ENCODE results near the gene TMEM154.
A peak's percentile ranks its signal among the peaks of the same experiment; 100 is the strongest.

The TMEM154 gene

DNA sequence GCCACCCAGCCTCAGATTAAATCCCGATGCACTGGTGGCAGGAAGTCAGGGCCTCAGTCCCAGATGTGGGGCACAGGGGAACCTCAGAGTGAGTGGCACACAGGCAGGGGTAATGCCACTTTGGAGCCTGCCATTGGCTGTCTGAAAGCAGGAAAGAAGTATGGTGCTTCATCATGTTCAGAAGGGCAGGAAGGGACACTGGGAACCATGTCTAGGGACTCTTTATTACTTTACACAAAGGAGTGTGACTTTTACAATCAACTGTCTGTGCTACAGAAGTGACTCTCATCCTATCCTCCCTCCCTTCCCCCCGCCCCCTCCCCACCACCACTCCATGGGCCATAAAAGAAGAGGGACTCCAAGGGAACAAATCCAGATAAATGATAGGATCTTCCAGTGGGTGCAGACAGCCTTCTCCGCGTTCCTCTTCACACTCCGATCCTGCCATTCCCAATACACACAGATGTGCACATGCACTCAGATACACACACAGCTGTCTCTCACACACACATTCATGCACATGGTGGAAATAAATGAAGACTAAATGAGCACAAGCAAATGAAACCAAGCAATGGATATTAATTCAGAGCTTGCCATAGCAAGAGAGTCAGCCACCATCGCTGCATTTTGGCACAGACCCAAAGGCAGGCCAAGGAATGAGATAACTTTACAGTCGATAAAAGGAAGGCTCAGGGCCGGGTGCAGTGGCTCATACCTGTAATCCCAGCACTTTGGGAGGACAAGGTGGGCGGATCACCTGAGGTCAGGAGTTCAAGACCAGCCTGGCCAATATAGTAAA lies 2.5 kb upstream of the TMEM154 start:
- Histone ChIP-seq H3K4me3 (ENCODE audit: low read depth, low read length) (no peak overlapping the region), H3K27ac (ENCODE audit: extremely low read depth, low read depth, low read length) (no peak overlapping the region), H3K4me1 (ENCODE audit: control insufficient read depth, insufficient read depth, low read length) (no peaks in the 10 kb centered on the region), H3K36me3 (ENCODE audit: control insufficient read depth in 2 of 2, insufficient read depth in 1 of 2, low read length in 2 of 2) (no peaks in the 10 kb centered on the region), H3K9me3 (ENCODE audit: control insufficient read depth, insufficient read depth, low read depth, low read length) (no peaks in the 10 kb centered on the region)
- ChIA-PET CTCF (no interaction called here), POLR2A (no interaction called here)
- TF ChIP-seq, protein P1, sequence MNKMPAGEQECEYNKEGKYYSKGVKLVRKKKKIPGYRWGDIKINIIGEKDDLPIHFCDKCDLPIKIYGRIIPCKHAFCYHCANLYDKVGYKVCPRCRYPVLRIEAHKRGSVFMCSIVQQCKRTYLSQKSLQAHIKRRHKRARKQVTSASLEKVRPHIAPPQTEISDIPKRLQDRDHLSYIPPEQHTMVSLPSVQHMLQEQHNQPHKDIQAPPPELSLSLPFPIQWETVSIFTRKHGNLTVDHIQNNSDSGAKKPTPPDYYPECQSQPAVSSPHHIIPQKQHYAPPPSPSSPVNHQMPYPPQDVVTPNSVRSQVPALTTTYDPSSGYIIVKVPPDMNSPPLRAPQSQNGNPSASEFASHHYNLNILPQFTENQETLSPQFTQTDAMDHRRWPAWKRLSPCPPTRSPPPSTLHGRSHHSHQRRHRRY (tag by site-specific recombination; IDR thresholded peaks at IDR 0.05) = no peak
- TF ChIP-seq SP7 (tag by site-specific recombination; IDR thresholded peaks at IDR 0.05) (no peak), ZIC2 (tag by site-specific recombination; IDR thresholded peaks at IDR 0.05) (no peak)
- TF ChIP-seq, protein P2, sequence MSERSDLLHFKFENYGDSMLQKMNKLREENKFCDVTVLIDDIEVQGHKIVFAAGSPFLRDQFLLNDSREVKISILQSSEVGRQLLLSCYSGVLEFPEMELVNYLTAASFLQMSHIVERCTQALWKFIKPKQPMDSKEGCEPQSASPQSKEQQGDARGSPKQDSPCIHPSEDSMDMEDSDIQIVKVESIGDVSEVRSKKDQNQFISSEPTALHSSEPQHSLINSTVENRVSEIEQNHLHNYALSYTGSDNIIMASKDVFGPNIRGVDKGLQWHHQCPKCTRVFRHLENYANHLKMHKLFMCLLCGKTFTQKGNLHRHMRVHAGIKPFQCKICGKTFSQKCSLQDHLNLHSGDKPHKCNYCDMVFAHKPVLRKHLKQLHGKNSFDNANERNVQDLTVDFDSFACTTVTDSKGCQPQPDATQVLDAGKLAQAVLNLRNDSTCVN (tag by site-specific recombination; optimal IDR thresholded peaks at IDR 0.05) = no peak

DNA sequence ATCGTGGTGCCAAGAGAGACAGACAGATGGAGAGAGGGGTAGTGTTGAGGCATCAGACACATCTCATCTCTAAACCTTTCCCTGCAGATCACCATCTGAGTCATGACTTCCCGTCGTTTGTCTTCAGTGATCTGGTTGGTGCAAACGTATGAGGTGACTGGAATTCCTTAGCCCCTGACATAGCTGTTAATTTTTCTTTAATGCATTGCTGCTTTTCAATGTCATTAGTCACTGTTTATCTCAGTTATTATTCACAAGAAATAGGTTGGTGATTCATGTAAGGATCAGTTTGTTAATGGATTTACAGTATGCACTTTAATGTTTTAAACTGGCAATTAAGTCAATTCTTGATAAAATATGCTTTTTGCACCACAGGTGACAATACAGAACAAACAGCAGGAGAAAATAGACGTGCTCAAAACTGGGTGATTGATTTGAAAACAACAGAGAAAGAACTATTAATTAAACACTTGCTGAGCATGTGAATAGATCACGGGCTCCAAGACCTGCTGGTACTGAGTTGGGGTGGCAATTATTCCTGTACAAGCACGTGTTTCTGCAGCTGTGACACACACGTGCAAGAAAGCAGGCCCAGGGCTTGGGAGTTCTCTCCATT lies 1.3 kb upstream of the TMEM154 start:
- Histone ChIP-seq H3K9me3 (ENCODE audit: control insufficient read depth, insufficient read depth, low read depth, low read length) (no peaks in the 10 kb centered on the region), H3K4me1 (ENCODE audit: control insufficient read depth, insufficient read depth, low read length) (no peaks in the 10 kb centered on the region), H3K4me3 (ENCODE audit: low read depth, low read length) (no peak overlapping the region), H3K36me3 (ENCODE audit: control insufficient read depth in 2 of 2, insufficient read depth in 1 of 2, low read length in 2 of 2) (no peaks in the 10 kb centered on the region), H3K27ac (ENCODE audit: extremely low read depth, low read depth, low read length) (no peak overlapping the region)
- POLR2A ChIA-PET = no interaction called here
- TF ChIP-seq SP7 (tag by site-specific recombination; IDR thresholded peaks at IDR 0.05) = peak; percentile 58
- TF ChIP-seq ZNF133 (tag by site-specific recombination; IDR thresholded peaks at IDR 0.05) = no peak
- no peak for TF ChIP-seq ZBTB8A (tag by site-specific recombination; IDR thresholded peaks at IDR 0.05)
- TF ChIP-seq, protein P3, sequence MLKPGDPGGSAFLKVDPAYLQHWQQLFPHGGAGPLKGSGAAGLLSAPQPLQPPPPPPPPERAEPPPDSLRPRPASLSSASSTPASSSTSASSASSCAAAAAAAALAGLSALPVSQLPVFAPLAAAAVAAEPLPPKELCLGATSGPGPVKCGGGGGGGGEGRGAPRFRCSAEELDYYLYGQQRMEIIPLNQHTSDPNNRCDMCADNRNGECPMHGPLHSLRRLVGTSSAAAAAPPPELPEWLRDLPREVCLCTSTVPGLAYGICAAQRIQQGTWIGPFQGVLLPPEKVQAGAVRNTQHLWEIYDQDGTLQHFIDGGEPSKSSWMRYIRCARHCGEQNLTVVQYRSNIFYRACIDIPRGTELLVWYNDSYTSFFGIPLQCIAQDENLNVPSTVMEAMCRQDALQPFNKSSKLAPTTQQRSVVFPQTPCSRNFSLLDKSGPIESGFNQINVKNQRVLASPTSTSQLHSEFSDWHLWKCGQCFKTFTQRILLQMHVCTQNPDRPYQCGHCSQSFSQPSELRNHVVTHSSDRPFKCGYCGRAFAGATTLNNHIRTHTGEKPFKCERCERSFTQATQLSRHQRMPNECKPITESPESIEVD (tag by site-specific recombination; IDR thresholded peaks at IDR 0.05) = 0 out of 2 replicates have a peak, but pooled peaks have one; percentile 10
- no peak for TF ChIP-seq GLI4 (tag by site-specific recombination; IDR thresholded peaks at IDR 0.05)
- CTCF ChIA-PET = no interaction called here

DNA sequence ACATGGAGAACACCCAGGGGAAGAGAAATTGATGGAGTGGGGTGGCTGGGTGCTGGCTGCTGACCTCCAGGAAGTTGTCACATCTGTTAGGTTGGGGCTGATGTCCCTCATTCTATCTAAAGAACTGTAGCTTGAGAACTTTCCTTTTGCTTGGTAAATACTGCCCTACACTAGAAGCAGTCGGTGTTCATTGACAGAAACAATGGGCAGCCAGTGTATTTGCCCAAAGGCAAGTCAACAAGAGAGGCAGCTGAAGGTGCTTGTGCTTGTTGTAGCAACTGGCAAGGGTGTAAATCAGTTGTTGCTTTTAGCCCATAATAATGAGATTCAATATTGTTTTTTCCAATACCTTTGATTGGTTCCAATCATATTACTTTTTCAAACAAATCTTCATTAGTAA lies 956 bp downstream of the TMEM154 start:
- Histone ChIP-seq H3K4me1 (ENCODE audit: control insufficient read depth, insufficient read depth, low read length) (no peaks in the 10 kb centered on the region), H3K9me3 (ENCODE audit: control insufficient read depth, insufficient read depth, low read depth, low read length) (no peaks in the 10 kb centered on the region), H3K27ac (ENCODE audit: extremely low read depth, low read depth, low read length) (no peak overlapping the region), H3K4me3 (ENCODE audit: low read depth, low read length) (no peak overlapping the region), H3K36me3 (ENCODE audit: control insufficient read depth in 2 of 2, insufficient read depth in 1 of 2, low read length in 2 of 2) (no peaks in the 10 kb centered on the region)
- no peak for TF ChIP-seq ZNF677 (tag by site-specific recombination; IDR thresholded peaks at IDR 0.05)
- TF ChIP-seq, protein P4, sequence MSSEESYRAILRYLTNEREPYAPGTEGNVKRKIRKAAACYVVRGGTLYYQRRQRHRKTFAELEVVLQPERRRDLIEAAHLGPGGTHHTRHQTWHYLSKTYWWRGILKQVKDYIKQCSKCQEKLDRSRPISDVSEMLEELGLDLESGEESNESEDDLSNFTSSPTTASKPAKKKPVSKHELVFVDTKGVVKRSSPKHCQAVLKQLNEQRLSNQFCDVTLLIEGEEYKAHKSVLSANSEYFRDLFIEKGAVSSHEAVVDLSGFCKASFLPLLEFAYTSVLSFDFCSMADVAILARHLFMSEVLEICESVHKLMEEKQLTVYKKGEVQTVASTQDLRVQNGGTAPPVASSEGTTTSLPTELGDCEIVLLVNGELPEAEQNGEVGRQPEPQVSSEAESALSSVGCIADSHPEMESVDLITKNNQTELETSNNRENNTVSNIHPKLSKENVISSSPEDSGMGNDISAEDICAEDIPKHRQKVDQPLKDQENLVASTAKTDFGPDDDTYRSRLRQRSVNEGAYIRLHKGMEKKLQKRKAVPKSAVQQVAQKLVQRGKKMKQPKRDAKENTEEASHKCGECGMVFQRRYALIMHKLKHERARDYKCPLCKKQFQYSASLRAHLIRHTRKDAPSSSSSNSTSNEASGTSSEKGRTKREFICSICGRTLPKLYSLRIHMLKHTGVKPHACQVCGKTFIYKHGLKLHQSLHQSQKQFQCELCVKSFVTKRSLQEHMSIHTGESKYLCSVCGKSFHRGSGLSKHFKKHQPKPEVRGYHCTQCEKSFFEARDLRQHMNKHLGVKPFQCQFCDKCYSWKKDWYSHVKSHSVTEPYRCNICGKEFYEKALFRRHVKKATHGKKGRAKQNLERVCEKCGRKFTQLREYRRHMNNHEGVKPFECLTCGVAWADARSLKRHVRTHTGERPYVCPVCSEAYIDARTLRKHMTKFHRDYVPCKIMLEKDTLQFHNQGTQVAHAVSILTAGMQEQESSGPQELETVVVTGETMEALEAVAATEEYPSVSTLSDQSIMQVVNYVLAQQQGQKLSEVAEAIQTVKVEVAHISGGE (tag by site-specific recombination; conservative IDR thresholded peaks at IDR 0.05; ENCODE audit: low read depth) = no peak
- TF ChIP-seq ZNF416 (tag by site-specific recombination; IDR thresholded peaks at IDR 0.05) = no peak
- no peak for TF ChIP-seq ZNF10 (tag by site-specific recombination; IDR thresholded peaks at IDR 0.05)
- no peak for TF ChIP-seq ZNF292 (tag by site-specific recombination; IDR thresholded peaks at IDR 0.05; ENCODE audit: borderline replicate concordance, low read depth)
- no peak for TF ChIP-seq ZNF549 (tag by site-specific recombination; IDR thresholded peaks at IDR 0.05)
- no peak for TF ChIP-seq ZNF558 (tag by site-specific recombination; IDR thresholded peaks at IDR 0.05)
- no peak for TF ChIP-seq ZNF157 (tag by site-specific recombination; IDR thresholded peaks at IDR 0.05)
- no peak for TF ChIP-seq ZNF768 (tag by site-specific recombination; IDR thresholded peaks at IDR 0.05)
- no peak for TF ChIP-seq ZNF146 (tag by site-specific recombination; IDR thresholded peaks at IDR 0.05)
- no peak for TF ChIP-seq GLIS1 (tag by site-specific recombination; IDR thresholded peaks at IDR 0.05)
- TF ChIP-seq, protein P5, sequence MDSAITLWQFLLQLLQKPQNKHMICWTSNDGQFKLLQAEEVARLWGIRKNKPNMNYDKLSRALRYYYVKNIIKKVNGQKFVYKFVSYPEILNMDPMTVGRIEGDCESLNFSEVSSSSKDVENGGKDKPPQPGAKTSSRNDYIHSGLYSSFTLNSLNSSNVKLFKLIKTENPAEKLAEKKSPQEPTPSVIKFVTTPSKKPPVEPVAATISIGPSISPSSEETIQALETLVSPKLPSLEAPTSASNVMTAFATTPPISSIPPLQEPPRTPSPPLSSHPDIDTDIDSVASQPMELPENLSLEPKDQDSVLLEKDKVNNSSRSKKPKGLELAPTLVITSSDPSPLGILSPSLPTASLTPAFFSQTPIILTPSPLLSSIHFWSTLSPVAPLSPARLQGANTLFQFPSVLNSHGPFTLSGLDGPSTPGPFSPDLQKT (IDR thresholded peaks at IDR 0.05; ENCODE audit: borderline replicate concordance, low read depth, low read length) = no peak
- TF ChIP-seq GLI2 (tag by site-specific recombination; IDR thresholded peaks at IDR 0.05; ENCODE audit: borderline replicate concordance, low read depth) = no peak
- TF ChIP-seq ZNF184 (tag by site-specific recombination; IDR thresholded peaks at IDR 0.05) = no peak
- POLR2A ChIA-PET = no interaction called here
- CTCF ChIA-PET = interaction anchor here (0.8 kb wide), 1 partner anchor 225 kb away, joined by 4 read pairs; no protein-coding TSS in a partner anchor
